ENCODE results near the gene WDR7. TPM values are rescaled to one million over a fixed set of nuclear protein-coding genes. Genes with fewer than 3 reads are reported as not detected.

WDR7 gene
- total and polyA plus RNA-seq, 9 of the 15 experiments (the other 6 are each of a cell fraction or from before 2014, with no cell fraction given): 1.4 to 9.4 (median 5.3) TPM

GRCh38 chr18:56638232-56639103, 12.7 kb upstream of the WDR7 start, which contains the start of gene TXNL1 (continued):
- TF ChIP-seq ZBTB17 (CRISPR knock-in tag; IDR thresholded peaks at IDR 0.05) (0 out of 2 replicates have a peak, but pooled peaks have one; percentile 20), ZNF518B (CRISPR knock-in tag; IDR thresholded peaks at IDR 0.05) (no peak), ZNF780A (CRISPR knock-in tag; IDR thresholded peaks at IDR 0.05) (no peak), CREBBP (IDR thresholded peaks at IDR 0.05; ENCODE audit: low read depth, low read length) (no peak), POLR2A (conservative IDR thresholded peaks at IDR 0.05) (peak; percentile 80), ZBTB12 (CRISPR knock-in tag; IDR thresholded peaks at IDR 0.05) (peak; percentile 89), L3MBTL2 (IDR thresholded peaks at IDR 0.05) (peak; percentile 48; the same call in 1 of the 2 replicates), ZNF639 (CRISPR knock-in tag; conservative IDR thresholded peaks at IDR 0.05 in 1 of 2, IDR thresholded peaks at IDR 0.05 in 1 of 2) (peak in 1 of 2 experiments; percentile 85; a peak in 2 of 4 replicates), ZKSCAN3 (CRISPR knock-in tag; IDR thresholded peaks at IDR 0.05) (no peak), STAG1 (CRISPR knock-in tag; IDR thresholded peaks at IDR 0.05; ENCODE audit: borderline replicate concordance) (no peak), SMARCA5 (IDR thresholded peaks at IDR 0.05) (no peak), PYGO2 (tag; IDR thresholded peaks at IDR 0.05) (no peak), ZNF174 (CRISPR knock-in tag; IDR thresholded peaks at IDR 0.05) (no peak), MAFK (IDR thresholded peaks at IDR 0.05; ENCODE audit: low read length) (0 out of 2 replicates have a peak, but pooled peaks have one; percentile 32), SMAD1 (IDR thresholded peaks at IDR 0.05; ENCODE audit: low read depth, low read length, partially characterized antibody) (no peak), ETV6 (IDR thresholded peaks at IDR 0.05; ENCODE audit: borderline replicate concordance in 1 of 2, low read depth in 2 of 2, low read length in 1 of 2) (no peak), ETV6 (CRISPR knock-in tag; IDR thresholded peaks at IDR 0.05; ENCODE audit: borderline replicate concordance) (no peak), GTF2E2 (tag; IDR thresholded peaks at IDR 0.05) (no peak)

All from K562 (cell line).